ENCODE results near the gene TRIM69.

TRIM69 gene

DNA sequence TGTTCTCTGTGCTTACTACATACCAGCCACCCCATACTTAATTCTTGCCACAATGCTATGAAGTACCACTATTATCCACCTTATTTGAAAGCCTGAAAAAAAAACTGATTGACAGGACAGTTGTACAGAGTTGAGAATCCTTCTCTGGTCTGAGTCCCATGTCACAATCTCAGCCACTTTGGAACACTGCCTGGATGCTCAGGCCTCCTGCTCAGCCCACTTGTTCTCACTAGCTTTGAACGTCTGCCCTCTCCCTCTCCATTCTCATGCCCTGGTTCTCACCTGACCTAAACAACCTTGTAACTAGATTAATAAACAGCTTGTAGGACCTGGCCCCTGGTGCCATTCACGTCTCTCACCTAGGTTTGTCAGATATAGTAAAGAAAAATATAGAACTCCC, 53.9 kb downstream of the TRIM69 start:
- TF ChIP-seq CTCF (conservative IDR thresholded peaks at IDR 0.05; ENCODE audit: low read length): no peak

GRCh38 chr15:44790656-44791055, 54.3 kb downstream of the TRIM69 start:
- no peak overlapping the region for H3K4me3 ChIP-seq (ENCODE audit: low read length)
- no peak for DNase-seq (ENCODE audit: low read depth)
- no peak for TF ChIP-seq CTCF (conservative IDR thresholded peaks at IDR 0.05; ENCODE audit: low read length)

More for the DNA sequence above, 53.9 kb downstream of the TRIM69 start:
- no peak overlapping the region for H3K4me3 ChIP-seq (ENCODE audit: low read length)
- no peak for DNase-seq (ENCODE audit: low read depth)

DNA sequence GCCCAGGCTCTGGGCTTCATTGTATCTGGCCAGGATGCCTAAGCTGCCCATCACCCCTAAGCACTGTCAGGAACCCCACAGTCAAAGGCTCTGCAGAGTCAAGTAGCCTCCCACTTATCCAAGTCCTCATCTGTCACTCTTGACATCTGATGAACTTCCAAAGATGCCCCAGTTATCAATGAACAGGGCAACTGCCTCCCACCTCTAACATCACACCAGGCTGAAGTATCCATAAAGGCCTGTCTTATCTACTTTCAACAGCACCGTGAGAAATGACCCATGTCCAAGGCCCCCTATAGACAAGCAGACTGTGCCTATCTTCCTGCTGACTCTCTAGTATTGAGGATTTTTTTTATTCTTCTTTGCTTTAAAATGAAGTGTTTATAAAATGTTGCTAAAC, 56.4 kb downstream of the TRIM69 start:
- H3K4me3 ChIP-seq (ENCODE audit: low read length): no peak overlapping the region
- DNase-seq (ENCODE audit: low read depth): no peak
- no peak for TF ChIP-seq CTCF (conservative IDR thresholded peaks at IDR 0.05; ENCODE audit: low read length)

- no peak for TF ChIP-seq CTCF (conservative IDR thresholded peaks at IDR 0.05; ENCODE audit: low read length)
- no peak overlapping the region for H3K4me3 ChIP-seq (ENCODE audit: low read length)
- DNase-seq (ENCODE audit: low read depth): no peak
These were observed 57.7 kb downstream of the TRIM69 start for GRCh38 chr15:44794072-44794471.

GRCh38 chr15:44796508-44796907, 60.2 kb downstream of the TRIM69 start:
- DNase-seq (ENCODE audit: low read depth): no peak
- no peak overlapping the region for H3K4me3 ChIP-seq (ENCODE audit: low read length)
- no peak for TF ChIP-seq CTCF (conservative IDR thresholded peaks at IDR 0.05; ENCODE audit: low read length)

DNA sequence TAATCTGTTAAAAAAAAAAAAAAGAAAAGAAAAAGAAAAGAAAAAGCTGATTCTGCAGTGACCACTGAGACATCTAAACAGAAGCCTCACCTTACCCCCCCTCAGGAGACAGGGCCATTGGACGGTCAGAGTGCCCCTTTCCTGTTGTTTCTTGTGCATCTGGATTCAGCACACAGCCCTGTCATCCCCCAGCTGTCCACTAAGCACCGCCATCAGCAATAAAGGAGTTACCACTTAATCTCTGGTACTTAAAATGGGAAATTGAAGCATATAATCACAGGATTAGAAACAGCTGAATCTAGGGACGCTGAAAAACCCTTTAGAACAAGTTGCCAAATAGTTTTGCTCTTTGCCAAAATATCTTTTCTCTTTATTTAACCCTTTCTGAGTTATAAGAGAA, 62.5 kb downstream of the TRIM69 start:
- no peak overlapping the region for H3K4me3 ChIP-seq (ENCODE audit: low read length)
- no peak; the same call in 1 of the 2 replicates for TF ChIP-seq CTCF (conservative IDR thresholded peaks at IDR 0.05; ENCODE audit: low read length)
- no peak for DNase-seq (ENCODE audit: low read depth)

DNA sequence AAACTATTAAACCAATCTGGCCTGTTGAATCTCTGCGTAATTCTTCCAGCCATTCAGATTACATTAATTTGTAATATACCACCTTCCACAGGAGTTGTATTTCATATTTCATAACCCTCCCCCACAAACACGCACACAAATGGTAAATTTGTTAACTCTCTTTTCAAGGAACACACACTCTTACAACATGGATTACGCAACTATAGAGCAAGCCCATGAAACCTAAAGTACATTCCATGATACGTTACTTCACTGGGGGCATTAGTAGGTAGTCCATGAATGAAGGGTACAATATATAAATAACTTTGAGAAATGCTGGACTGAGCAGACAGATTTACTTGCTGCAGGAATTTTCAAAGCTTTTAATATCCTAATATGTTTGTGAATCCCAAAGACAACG, 65.0 kb downstream of the TRIM69 start:
- TF ChIP-seq CTCF (conservative IDR thresholded peaks at IDR 0.05; ENCODE audit: low read length): no peak
- H3K4me3 ChIP-seq (ENCODE audit: low read length): no peak overlapping the region
- no peak for DNase-seq (ENCODE audit: low read depth)

All from AG10803 (cell line).